Glutamatergic neuron (in vitro differentiated cells): ENCODE results near the gene POLE4. TPM values are rescaled to one million over a fixed set of nuclear protein-coding genes. Genes with fewer than 3 reads are reported as not detected.

Experiments used
- DNase-seq: peaks from one replicate; pipeline ENCODE4 v3.0.0; 2022
- H3K27ac Mint-ChIP-seq: one replicate; pipeline ENCODE4 v1.8.0; 2020; ENCODE audit warnings: mild to moderate bottlenecking, mixed read lengths, inconsistent platforms; ENCODE audit not compliant: unreplicated experiment
- H3K27me3 Mint-ChIP-seq: one replicate; pipeline ENCODE4 v1.8.0; 2020; ENCODE audit warnings: mild to moderate bottlenecking, moderate library complexity, mixed read lengths, inconsistent platforms; ENCODE audit not compliant: unreplicated experiment
- H3K36me3 Mint-ChIP-seq: one replicate; pipeline ENCODE4 v1.8.0; 2020; ENCODE audit warnings: mild to moderate bottlenecking, mixed read lengths, inconsistent platforms; ENCODE audit not compliant: unreplicated experiment
- H3K4me1 Mint-ChIP-seq: one replicate; pipeline ENCODE4 v1.8.0; 2020; ENCODE audit warnings: mild to moderate bottlenecking, low read depth, mixed read lengths, inconsistent platforms; ENCODE audit not compliant: unreplicated experiment
- H3K4me3 Mint-ChIP-seq: one replicate; pipeline ENCODE4 v1.8.0; 2020; ENCODE audit warnings: mild to moderate bottlenecking, mixed read lengths, inconsistent platforms; ENCODE audit not compliant: unreplicated experiment
- H3K9me3 Mint-ChIP-seq: one replicate; pipeline ENCODE4 v1.8.0; 2020; ENCODE audit warnings: mild to moderate bottlenecking, moderate library complexity, mixed read lengths, inconsistent platforms; ENCODE audit not compliant: unreplicated experiment
- CTCF ChIP-seq: fragments of 200-600 bp; sonication (generic); IDR thresholded peaks from one replicate; pipeline ENCODE4 v1.5.0; 2021; ENCODE audit not compliant: partially characterized antibody, unreplicated experiment
- total RNA-seq: library from RNA; stranded (reverse); fragmentation: NEBNext Ultra II Directional; extraction: Animal tissue kit (Norgen Biotek cat#: 25700); gene quantifications from one replicate; pipeline ENCODE4 v1.2.1, GENCODE V29; 2021; ENCODE audit not compliant: unreplicated experiment

The POLE4 gene
- total RNA-seq, 1 donor from 2014 or later: 22.1 TPM

DNA sequence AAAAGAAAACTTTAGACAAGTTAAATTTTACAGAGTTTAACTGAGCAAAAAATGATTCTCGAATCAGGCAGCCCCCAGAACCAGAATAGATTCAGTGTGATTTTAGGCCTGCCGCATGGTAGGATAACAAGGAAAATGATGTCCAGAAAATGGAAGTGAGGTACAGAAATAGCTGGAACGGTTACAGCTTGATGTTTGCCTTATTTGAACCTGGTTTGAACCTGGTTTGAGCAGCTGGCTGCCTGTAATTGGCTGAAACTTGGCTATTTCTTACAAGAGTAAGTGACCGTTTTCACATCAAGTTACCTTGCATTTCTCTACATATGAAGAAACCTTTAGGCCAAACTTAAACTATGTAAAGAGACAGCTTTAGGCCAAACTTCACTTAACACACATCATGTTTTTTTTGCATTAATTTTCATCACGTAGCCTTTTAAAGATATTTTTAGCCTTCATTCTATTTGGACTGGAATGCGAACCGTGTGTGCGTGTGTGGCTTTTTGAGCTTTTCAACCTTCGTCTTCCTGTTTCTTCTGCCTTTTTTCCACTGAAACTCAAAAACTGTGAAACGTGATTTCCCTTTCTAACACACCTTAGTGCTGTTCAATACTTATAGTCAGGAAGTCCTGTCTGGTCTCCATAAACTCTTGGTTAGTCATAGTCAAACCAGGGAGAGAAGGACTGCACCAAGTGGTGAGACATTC is 4.5 kb upstream of the POLE4 start:
- H3K27ac Mint-ChIP-seq: no peak overlapping the region
- peaks cover 21% of the 10 kb centered on the region for H3K36me3 Mint-ChIP-seq
- TF ChIP-seq CTCF: no peak
- no peak for DNase-seq
- peaks cover 2% of the 10 kb centered on the region for H3K9me3 Mint-ChIP-seq
- no peak overlapping the region for H3K4me3 Mint-ChIP-seq
- no peaks in the 10 kb centered on the region for H3K4me1 Mint-ChIP-seq
- H3K27me3 Mint-ChIP-seq: no peaks in the 10 kb centered on the region

GRCh38 chr2:74954500-74954874 is 4.0 kb upstream of the POLE4 start:
- TF ChIP-seq CTCF: no peak
- Mint-ChIP-seq H3K27me3 (no peaks in the 10 kb centered on the region), H3K4me1 (no peaks in the 10 kb centered on the region), H3K36me3 (peaks cover 21% of the 10 kb centered on the region), H3K9me3 (peaks cover 2% of the 10 kb centered on the region), H3K4me3 (no peak overlapping the region), H3K27ac (no peak overlapping the region)
- no peak for DNase-seq

- Mint-ChIP-seq H3K4me3 (peak overlapping the region; percentile 85), H3K36me3 (peaks cover 4% of the 10 kb centered on the region), H3K27ac (no peak overlapping the region), H3K4me1 (no peaks in the 10 kb centered on the region), H3K27me3 (no peaks in the 10 kb centered on the region), H3K9me3 (no peaks in the 10 kb centered on the region)
- no peak for DNase-seq
- no peak for TF ChIP-seq CTCF
Observed at GRCh38 chr2:74957886-74958273, 563 bp upstream of the POLE4 start.

DNA sequence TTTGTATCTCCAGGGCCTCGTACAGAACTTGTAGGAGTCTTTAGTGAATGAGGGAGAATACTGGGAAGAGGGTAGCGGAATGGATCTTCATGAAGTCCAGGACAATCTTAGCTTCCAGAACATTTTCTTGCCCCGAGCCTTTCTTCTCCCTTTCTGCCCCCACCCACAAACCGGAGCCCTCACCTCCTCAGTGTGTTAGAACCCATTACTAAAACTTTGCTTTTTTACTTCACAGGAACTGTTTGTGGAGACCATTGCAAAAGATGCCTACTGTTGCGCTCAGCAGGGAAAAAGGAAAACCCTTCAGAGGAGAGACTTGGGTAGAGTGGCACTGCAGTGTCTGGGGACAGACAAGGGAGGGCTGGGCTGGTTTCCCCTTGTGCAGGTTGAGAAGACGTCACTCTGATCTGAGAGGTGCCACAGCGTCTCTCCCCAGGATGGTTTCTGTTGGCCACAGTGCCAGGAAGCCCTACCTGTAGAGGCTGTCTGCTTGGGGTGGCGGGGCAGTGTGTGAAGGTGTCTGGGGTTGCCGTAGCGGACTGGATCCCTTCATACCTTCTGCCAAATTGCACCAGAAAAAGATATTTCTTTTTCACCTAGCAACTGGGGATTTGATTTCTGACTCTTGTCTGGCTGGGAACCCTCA is 786 bp downstream of the POLE4 start:
- TF ChIP-seq CTCF: no peak
- no peaks in the 10 kb centered on the region for H3K36me3 Mint-ChIP-seq
- DNase-seq: no peak
- H3K4me3 Mint-ChIP-seq: peak overlapping the region; percentile 74
- no peaks in the 10 kb centered on the region for H3K9me3 Mint-ChIP-seq
- H3K4me1 Mint-ChIP-seq: no peaks in the 10 kb centered on the region
- H3K27ac Mint-ChIP-seq: no peak overlapping the region
- no peaks in the 10 kb centered on the region for H3K27me3 Mint-ChIP-seq

GRCh38 chr2:74966887-74967286 is 8.4 kb downstream of the POLE4 start:
- Mint-ChIP-seq H3K27ac (no peak overlapping the region), H3K4me3 (no peak overlapping the region), H3K9me3 (peaks cover 1% of the 10 kb centered on the region), H3K4me1 (peaks cover 6% of the 10 kb centered on the region), H3K27me3 (no peaks in the 10 kb centered on the region), H3K36me3 (no peaks in the 10 kb centered on the region)
- no peak for DNase-seq
- TF ChIP-seq CTCF: no peak
